Heart left ventricle (tissue), 13 donors: ENCODE data around the gene ECI1.

ENCODE experiments used
- POLR2A ChIP-seq, 2 donors: fragments of 450-650 bp; IDR thresholded peaks; one replicate each; pipeline ENCODE4 v1.6.1; 2017; ENCODE audit warnings: antibody characterized with exemption in 2 of 2, mild to moderate bottlenecking in 2 of 2, moderate library complexity in 2 of 2
- TF ChIP-seq, protein P1 (sequence below), 12 donors: fragments of 200-600 bp; sonication (generic) in 4 of 12; IDR thresholded peaks; one replicate each; pipeline versions ENCODE4 v1.5.0 to v1.8.0; 2018 to 2022; ENCODE audit warnings: antibody characterized with exemption in 12 of 12, mild to moderate bottlenecking in 5 of 12
- donor health status: ischemic (EF 13 %, LVEDD 7.1; RV severe dilation, severe dysfunction).
- donor health status: DM: no; HTN: yes; CAD: no.
- donor health status: DM: no; HTN: no; CAD: no.
- donor health status: ischemic (EF 25% LVEDD 6.9; RV normal size, moderate dysfunction).
- donor health status: ischemic (EF 25% LVEDD 5.7; RV mildly dilated, moderate dysfunction).
- donor health status: ischemic (EF 35%, LVEDD 5.7; RV mildly dilated, moderate dysfunction).
- donor health status: nonischemic (EF 11% LVEDD 7.7; RV severe dilation, severe dysfunction).
- donor health status: DM: yes; HTN: yes; CAD: no.
- donor health status: PGD.
- donor health status: ischemic (EF 29% LVEDD 5.4; RV normal size, mild dysfunction).
- donor health status: nonischemic (EF 23%, LVEDD 6.1; RV moderate dilation, normal function).

DNA sequence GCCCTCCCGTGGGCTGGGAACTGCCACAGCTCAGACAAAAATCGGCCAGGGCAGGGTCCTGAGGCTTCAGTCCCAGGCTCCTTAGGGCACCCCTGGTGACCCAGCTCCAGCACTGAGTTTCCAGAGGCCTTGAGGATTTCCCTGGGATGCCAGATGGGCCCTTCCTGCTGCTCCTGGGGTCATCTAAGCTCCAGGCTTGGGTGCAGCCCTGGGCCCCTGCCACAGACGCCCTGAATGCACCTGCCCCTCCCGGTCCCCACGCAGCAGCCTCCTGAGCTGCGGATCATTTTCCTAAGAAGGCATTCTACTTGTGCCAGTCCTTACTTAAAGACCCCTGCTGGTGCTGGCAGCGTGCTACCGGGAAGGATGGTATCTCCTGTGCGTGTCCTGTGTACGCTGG is 22.5 kb upstream of the ECI1 start:
- TF ChIP-seq, protein P1, sequence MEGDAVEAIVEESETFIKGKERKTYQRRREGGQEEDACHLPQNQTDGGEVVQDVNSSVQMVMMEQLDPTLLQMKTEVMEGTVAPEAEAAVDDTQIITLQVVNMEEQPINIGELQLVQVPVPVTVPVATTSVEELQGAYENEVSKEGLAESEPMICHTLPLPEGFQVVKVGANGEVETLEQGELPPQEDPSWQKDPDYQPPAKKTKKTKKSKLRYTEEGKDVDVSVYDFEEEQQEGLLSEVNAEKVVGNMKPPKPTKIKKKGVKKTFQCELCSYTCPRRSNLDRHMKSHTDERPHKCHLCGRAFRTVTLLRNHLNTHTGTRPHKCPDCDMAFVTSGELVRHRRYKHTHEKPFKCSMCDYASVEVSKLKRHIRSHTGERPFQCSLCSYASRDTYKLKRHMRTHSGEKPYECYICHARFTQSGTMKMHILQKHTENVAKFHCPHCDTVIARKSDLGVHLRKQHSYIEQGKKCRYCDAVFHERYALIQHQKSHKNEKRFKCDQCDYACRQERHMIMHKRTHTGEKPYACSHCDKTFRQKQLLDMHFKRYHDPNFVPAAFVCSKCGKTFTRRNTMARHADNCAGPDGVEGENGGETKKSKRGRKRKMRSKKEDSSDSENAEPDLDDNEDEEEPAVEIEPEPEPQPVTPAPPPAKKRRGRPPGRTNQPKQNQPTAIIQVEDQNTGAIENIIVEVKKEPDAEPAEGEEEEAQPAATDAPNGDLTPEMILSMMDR (IDR thresholded peaks at IDR 0.05), result no peak
- no peak for TF ChIP-seq POLR2A (IDR thresholded peaks at IDR 0.05)
